Ureter (tissue), 1 donor: ENCODE data around the gene GOLGA8S. TPM values are rescaled to one million over a fixed set of nuclear protein-coding genes. Genes with fewer than 3 reads are reported as not detected.
"Not testable (repeated sequence)": the region's sequence is repeated elsewhere in the genome, so short reads cannot be mapped to it uniquely, and the experiment has no call there.

Experiments
- DNase-seq: peaks from one replicate; pipeline ENCODE4 v3.0.0-alpha.2; 2020; ENCODE audit warnings: low spot score
- total RNA-seq: library from RNA; stranded (reverse); gene quantifications from one replicate; pipeline ENCODE4 v1.2.4, GENCODE V29; 2023
- donor health status: DM: yes; HTN: yes; CAD: no.

GOLGA8S gene
- total RNA-seq, 1 donor from 2014 or later, result 0.65 TPM

- not testable (repeated sequence) for DNase-seq
These were observed 43.8 kb downstream of the GOLGA8S start for GRCh38 chr15:23398357-23398756.

GRCh38 chr15:23399207-23399606 is 44.7 kb downstream of the GOLGA8S start:
- DNase-seq, result not testable (repeated sequence)

- DNase-seq, result no peak
These were observed 47.1 kb downstream of the GOLGA8S start for GRCh38 chr15:23401627-23402026.

- no peak for DNase-seq
These were observed 47.6 kb downstream of the GOLGA8S start for GRCh38 chr15:23402140-23402539.

- DNase-seq, result no peak
These were observed 48.0 kb downstream of the GOLGA8S start for GRCh38 chr15:23402544-23402943.

- no peak for DNase-seq
These were observed 49.0 kb downstream of the GOLGA8S start for GRCh38 chr15:23403550-23403949.

- no peak for DNase-seq
These were observed 57.3 kb downstream of the GOLGA8S start for GRCh38 chr15:23411841-23412240.

GRCh38 chr15:23412881-23413600 is 58.5 kb downstream of the GOLGA8S start:
- not testable (repeated sequence) for DNase-seq

Other genes with a start within 250 kb of the GOLGA8S start
- not detected for gene GOLGA6L1, start 217.9 kb upstream of the GOLGA8S start, total RNA-seq
- gene GOLGA6L26, start 20.6 kb upstream of the GOLGA8S start, total RNA-seq, result not detected
- not detected for gene GOLGA6L2, start 92.5 kb downstream of the GOLGA8S start, total RNA-seq
- 1.1 TPM for gene MKRN3, start 210.9 kb downstream of the GOLGA8S start, total RNA-seq